ENCODE results near the gene FAN1.

The FAN1 gene

GRCh38 chr15:30990446-30991254, 86.9 kb downstream of the FAN1 start:
- no peaks in the 10 kb centered on the region for H3K9me3 Mint-ChIP-seq
- CTCF ChIA-PET, result interaction anchor here (0.6 to 1.7 kb wide), 3 partner anchors 9 to 139 kb away, joined by 3 read pairs; no protein-coding TSS in a partner anchor
- peak overlapping the region; percentile 96 for H3K4me3 Mint-ChIP-seq
- peaks cover 6% of the 10 kb centered on the region for H3K27me3 Mint-ChIP-seq
- peaks cover 20% of the 10 kb centered on the region for H3K36me3 Mint-ChIP-seq
- no peak for DNase-seq
- peaks cover 35% of the 10 kb centered on the region for H3K4me1 Mint-ChIP-seq
- H3K27ac Mint-ChIP-seq, result peak overlapping the region; percentile 94

DNA sequence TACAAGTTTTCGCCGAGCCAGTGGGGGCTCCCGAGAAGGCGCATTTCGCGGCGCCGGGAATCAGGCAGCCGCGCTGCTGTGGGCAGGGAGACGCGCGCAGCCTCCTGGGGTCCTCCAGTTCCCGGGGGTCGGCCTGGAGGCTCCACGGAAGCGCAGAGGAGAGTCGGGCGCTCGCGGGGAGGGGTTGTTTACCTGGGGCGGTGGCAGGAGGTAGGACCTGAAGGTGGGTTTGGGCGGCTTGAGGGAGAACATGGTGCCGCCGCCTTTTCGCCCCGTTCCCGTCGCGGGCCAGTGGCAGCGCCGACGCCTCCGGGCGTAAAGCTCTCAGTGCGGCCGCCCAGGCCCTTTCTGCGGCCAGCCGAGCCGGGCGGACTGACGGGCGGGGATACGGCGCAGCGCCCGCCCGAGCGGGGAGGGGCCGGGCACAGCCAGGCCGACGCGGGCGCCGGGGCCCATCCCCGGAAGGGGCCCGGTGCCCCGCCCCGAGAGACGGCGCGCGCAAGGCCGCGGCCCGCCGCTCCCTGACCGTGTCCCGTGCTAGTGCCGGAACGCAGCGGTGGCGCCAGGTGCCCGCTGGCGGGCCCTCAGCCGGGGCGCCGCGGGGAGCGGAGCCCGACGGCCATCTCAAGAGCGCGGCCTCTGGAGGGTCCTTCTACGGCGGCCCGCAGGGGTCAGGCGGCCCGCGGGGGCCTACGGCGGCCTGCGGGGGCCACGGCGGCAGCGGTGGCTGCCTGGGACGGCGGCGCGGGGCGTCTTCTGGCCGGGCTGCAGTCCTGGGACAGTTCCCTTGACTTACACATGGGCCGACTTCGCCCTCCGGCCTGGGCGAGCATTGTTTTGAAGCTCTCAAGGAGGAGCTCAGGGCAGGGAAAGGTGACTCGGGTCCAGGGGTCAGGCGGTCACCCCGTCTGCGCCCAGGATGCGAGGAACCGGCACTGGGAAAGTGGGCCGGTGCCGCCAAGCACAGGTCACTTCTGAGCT, 87.8 kb downstream of the FAN1 start, which contains the start of gene MTMR10:
Gene MTMR10, minus strand, starts transcription at position 374 of the 981 bp plus-strand sequence. Its CDS starts 122 bp downstream, at position 252.
- Mint-ChIP-seq H3K4me1 (peaks cover 33% of the 10 kb centered on the region), H3K36me3 (peaks cover 19% of the 10 kb centered on the region), H3K27me3 (peaks cover 6% of the 10 kb centered on the region), H3K27ac (peak within 1 kb of the TSS; percentile 94), H3K4me3 (peak within 1 kb of the TSS; percentile 96), H3K9me3 (no peaks in the 10 kb centered on the region)
- CTCF ChIA-PET, result interaction anchor here (0.6 to 1.7 kb wide), 3 partner anchors 9 to 138 kb away, joined by 3 read pairs; no protein-coding TSS in a partner anchor
- DNase-seq, result peak; percentile 79

GRCh38 chr15:30992249-30992864, 88.6 kb downstream of the FAN1 start:
- Mint-ChIP-seq H3K4me1 (peaks cover 28% of the 10 kb centered on the region), H3K36me3 (peaks cover 15% of the 10 kb centered on the region), H3K4me3 (peak overlapping the region; percentile 76), H3K27ac (peak overlapping the region; percentile 81), H3K27me3 (peaks cover 6% of the 10 kb centered on the region), H3K9me3 (no peaks in the 10 kb centered on the region)
- DNase-seq, result no peak
- CTCF ChIA-PET, result interaction anchor here (1.7 kb wide), 1 partner anchor 137 kb away, joined by 3 read pairs; no protein-coding TSS in a partner anchor

Data from activated naive CD4-positive, alpha-beta T cell treated with anti-CD3 and anti-CD28 coated beads, Interleukin-2, amount 10 ng/mL, durations not matched to agents 7 days and 5 days (primary cell).